ENCODE data around the gene LDLRAD3. TPM values are rescaled to one million over a fixed set of nuclear protein-coding genes. Genes with fewer than 3 reads are reported as not detected.

Gene LDLRAD3
- total RNA-seq, 2 experiments from 2014 or later: not detected

GRCh38 chr11:36119300-36119699, 175.4 kb downstream of the LDLRAD3 start:
- DNase-seq (no peak), ATAC-seq (no peak)
- CTCF ChIA-PET: no interaction called here
- Mint-ChIP-seq H3K4me1 (no peaks in the 10 kb centered on the region), H3K27me3 (peaks cover 3% of the 10 kb centered on the region), H3K4me3 (no peak overlapping the region), H3K27ac (no peak overlapping the region), H3K9me3 (ENCODE audit: low read depth) (no peaks in the 10 kb centered on the region), H3K36me3 (no peaks in the 10 kb centered on the region)

- Mint-ChIP-seq H3K4me1 (no peaks in the 10 kb centered on the region), H3K4me3 (no peak overlapping the region), H3K27me3 (peaks cover 6% of the 10 kb centered on the region), H3K9me3 (ENCODE audit: low read depth) (no peaks in the 10 kb centered on the region), H3K27ac (no peak overlapping the region), H3K36me3 (no peaks in the 10 kb centered on the region)
- no peak for ATAC-seq
- CTCF ChIA-PET: no interaction called here
- no peak for DNase-seq
These were observed 177.2 kb downstream of the LDLRAD3 start for GRCh38 chr11:36121054-36121453.

GRCh38 chr11:36122671-36123070, 178.8 kb downstream of the LDLRAD3 start:
- peaks cover 14% of the 10 kb centered on the region for H3K27me3 Mint-ChIP-seq
- H3K36me3 Mint-ChIP-seq: no peaks in the 10 kb centered on the region
- no peak overlapping the region for H3K27ac Mint-ChIP-seq
- H3K4me3 Mint-ChIP-seq: no peak overlapping the region
- CTCF ChIA-PET: no interaction called here
- H3K9me3 Mint-ChIP-seq (ENCODE audit: low read depth): no peaks in the 10 kb centered on the region
- H3K4me1 Mint-ChIP-seq: no peaks in the 10 kb centered on the region
- DNase-seq (no peak), ATAC-seq (no peak)

- Mint-ChIP-seq H3K4me1 (no peaks in the 10 kb centered on the region), H3K27ac (no peak overlapping the region), H3K36me3 (no peaks in the 10 kb centered on the region), H3K4me3 (no peak overlapping the region), H3K9me3 (ENCODE audit: low read depth) (no peaks in the 10 kb centered on the region), H3K27me3 (peaks cover 16% of the 10 kb centered on the region)
- ATAC-seq (no peak), DNase-seq (no peak)
- CTCF ChIA-PET: no interaction called here
These were observed 179.7 kb downstream of the LDLRAD3 start for GRCh38 chr11:36123336-36124101.

GRCh38 chr11:36126678-36127077, 182.8 kb downstream of the LDLRAD3 start:
- CTCF ChIA-PET: no interaction called here
- H3K27ac Mint-ChIP-seq: no peak overlapping the region
- H3K36me3 Mint-ChIP-seq: no peaks in the 10 kb centered on the region
- H3K27me3 Mint-ChIP-seq: peaks cover 20% of the 10 kb centered on the region
- no peaks in the 10 kb centered on the region for H3K9me3 Mint-ChIP-seq (ENCODE audit: low read depth)
- H3K4me3 Mint-ChIP-seq: no peak overlapping the region
- H3K4me1 Mint-ChIP-seq: no peaks in the 10 kb centered on the region
- DNase-seq (no peak), ATAC-seq (no peak)

GRCh38 chr11:36127550-36127949, 183.7 kb downstream of the LDLRAD3 start:
- peaks cover 20% of the 10 kb centered on the region for H3K27me3 Mint-ChIP-seq
- no peaks in the 10 kb centered on the region for H3K9me3 Mint-ChIP-seq (ENCODE audit: low read depth)
- DNase-seq (no peak), ATAC-seq (no peak)
- H3K27ac Mint-ChIP-seq: no peak overlapping the region
- CTCF ChIA-PET: no interaction called here
- no peaks in the 10 kb centered on the region for H3K36me3 Mint-ChIP-seq
- H3K4me1 Mint-ChIP-seq: no peaks in the 10 kb centered on the region
- no peak overlapping the region for H3K4me3 Mint-ChIP-seq

GRCh38 chr11:36129955-36130354, 186.1 kb downstream of the LDLRAD3 start:
- H3K27me3 Mint-ChIP-seq: peaks cover 20% of the 10 kb centered on the region
- CTCF ChIA-PET: no interaction called here
- ATAC-seq: no peak
- no peaks in the 10 kb centered on the region for H3K36me3 Mint-ChIP-seq
- no peaks in the 10 kb centered on the region for H3K9me3 Mint-ChIP-seq (ENCODE audit: low read depth)
- H3K4me1 Mint-ChIP-seq: no peaks in the 10 kb centered on the region
- no peak overlapping the region for H3K4me3 Mint-ChIP-seq
- H3K27ac Mint-ChIP-seq: no peak overlapping the region
- no peak for DNase-seq

- DNase-seq: no peak
- H3K4me3 Mint-ChIP-seq: no peak overlapping the region
- no peaks in the 10 kb centered on the region for H3K4me1 Mint-ChIP-seq
- CTCF ChIA-PET: no interaction called here
- no peaks in the 10 kb centered on the region for H3K36me3 Mint-ChIP-seq
- ATAC-seq: no peak
- H3K27me3 Mint-ChIP-seq: peaks cover 20% of the 10 kb centered on the region
- H3K9me3 Mint-ChIP-seq (ENCODE audit: low read depth): no peaks in the 10 kb centered on the region
- no peak overlapping the region for H3K27ac Mint-ChIP-seq
These were observed 186.5 kb downstream of the LDLRAD3 start for GRCh38 chr11:36130401-36130800.

- CTCF ChIA-PET: interaction anchor here (0.8 to 1.3 kb wide), 4 partner anchors 10 to 518 kb away, joined by 3 to 5 read pairs (median 4); no protein-coding TSS in a partner anchor
- Mint-ChIP-seq H3K4me3 (no peak overlapping the region), H3K27me3 (peaks cover 10% of the 10 kb centered on the region), H3K9me3 (ENCODE audit: low read depth) (no peaks in the 10 kb centered on the region), H3K27ac (no peak overlapping the region), H3K4me1 (no peaks in the 10 kb centered on the region), H3K36me3 (no peaks in the 10 kb centered on the region)
- peak; percentile 43 for DNase-seq
- ATAC-seq: no peak
These were observed 188.0 kb downstream of the LDLRAD3 start for GRCh38 chr11:36131721-36132397.

GRCh38 chr11:36132940-36133339, 189.1 kb downstream of the LDLRAD3 start:
- Mint-ChIP-seq H3K4me3 (no peak overlapping the region), H3K27ac (no peak overlapping the region), H3K36me3 (no peaks in the 10 kb centered on the region), H3K9me3 (ENCODE audit: low read depth) (no peaks in the 10 kb centered on the region), H3K4me1 (no peaks in the 10 kb centered on the region), H3K27me3 (peaks cover 7% of the 10 kb centered on the region)
- CTCF ChIA-PET: interaction anchor here (1.3 kb wide), 1 partner anchor 133 kb away, joined by 5 read pairs; no protein-coding TSS in a partner anchor
- no peak for DNase-seq
- no peak for ATAC-seq

GRCh38 chr11:36135076-36135475, 191.2 kb downstream of the LDLRAD3 start:
- Mint-ChIP-seq H3K4me3 (no peak overlapping the region), H3K27ac (no peak overlapping the region), H3K9me3 (ENCODE audit: low read depth) (no peaks in the 10 kb centered on the region), H3K36me3 (no peaks in the 10 kb centered on the region), H3K27me3 (peaks cover 2% of the 10 kb centered on the region), H3K4me1 (no peaks in the 10 kb centered on the region)
- DNase-seq (no peak), ATAC-seq (no peak)
- CTCF ChIA-PET: no interaction called here

GRCh38 chr11:36139767-36140166, 195.9 kb downstream of the LDLRAD3 start:
- DNase-seq (no peak), ATAC-seq (no peak)
- CTCF ChIA-PET: no interaction called here
- H3K27me3 Mint-ChIP-seq: no peaks in the 10 kb centered on the region
- H3K36me3 Mint-ChIP-seq: no peaks in the 10 kb centered on the region
- no peak overlapping the region for H3K27ac Mint-ChIP-seq
- no peak overlapping the region for H3K4me3 Mint-ChIP-seq
- H3K4me1 Mint-ChIP-seq: no peaks in the 10 kb centered on the region
- H3K9me3 Mint-ChIP-seq (ENCODE audit: low read depth): no peaks in the 10 kb centered on the region

- CTCF ChIA-PET: no interaction called here
- Mint-ChIP-seq H3K9me3 (ENCODE audit: low read depth) (no peaks in the 10 kb centered on the region), H3K4me3 (no peak overlapping the region), H3K27me3 (no peaks in the 10 kb centered on the region), H3K4me1 (no peaks in the 10 kb centered on the region), H3K36me3 (no peaks in the 10 kb centered on the region), H3K27ac (no peak overlapping the region)
- DNase-seq (no peak), ATAC-seq (no peak)
These were observed 197.5 kb downstream of the LDLRAD3 start for GRCh38 chr11:36141196-36141953.

- DNase-seq: no peak
- H3K36me3 Mint-ChIP-seq: no peaks in the 10 kb centered on the region
- H3K27ac Mint-ChIP-seq: no peak overlapping the region
- no peaks in the 10 kb centered on the region for H3K9me3 Mint-ChIP-seq (ENCODE audit: low read depth)
- no peak overlapping the region for H3K4me3 Mint-ChIP-seq
- no peaks in the 10 kb centered on the region for H3K4me1 Mint-ChIP-seq
- CTCF ChIA-PET: no interaction called here
- H3K27me3 Mint-ChIP-seq: no peaks in the 10 kb centered on the region
- no peak for ATAC-seq
These were observed 198.1 kb downstream of the LDLRAD3 start for GRCh38 chr11:36141956-36142355.

All from activated CD8-positive, alpha-beta memory T cell treated with anti-CD3 and anti-CD28 coated beads, Interleukin-2, amount 10 ng/mL, durations not matched to agents 7 days and 5 days (primary cell).